A673 (cell line): ENCODE results near the gene SYNGR3.

Source experiments
- CTCF ChIP-seq: fragments of 300-800, 200-600 bp; sonication (generic); conservative IDR thresholded peaks from 2 replicates; pipeline ENCODE4 v1.5.1; 2017; ENCODE audit warnings: low read depth, mild to moderate bottlenecking, antibody characterized with exemption, low read length, moderate library complexity, mixed read lengths
- EZH2 ChIP-seq: fragments of 200-600 bp; sonication (generic); IDR thresholded peaks from 2 replicates; pipeline ENCODE4 v1.6.1; 2017; ENCODE audit warnings: borderline replicate concordance, low read depth, mild to moderate bottlenecking, mixed read lengths, antibody characterized with exemption, low read length; ENCODE audit not compliant: poor library complexity, severe bottlenecking

GRCh38 chr16:1968146-1968953, 21.4 kb upstream of the SYNGR3 start:
- TF ChIP-seq CTCF (no peak), EZH2 (no peak)
